HG03045 (cell line): ENCODE measurements around the gene RAI1.

Experiments
- ATAC-seq: cut with Tn5 transposase; IDR thresholded peaks from one replicate; pipeline ENCODE4 v1.9.1; 2021; ENCODE audit warnings: mild to moderate bottlenecking, moderate library complexity; ENCODE audit not compliant: unreplicated experiment

The RAI1 gene

DNA sequence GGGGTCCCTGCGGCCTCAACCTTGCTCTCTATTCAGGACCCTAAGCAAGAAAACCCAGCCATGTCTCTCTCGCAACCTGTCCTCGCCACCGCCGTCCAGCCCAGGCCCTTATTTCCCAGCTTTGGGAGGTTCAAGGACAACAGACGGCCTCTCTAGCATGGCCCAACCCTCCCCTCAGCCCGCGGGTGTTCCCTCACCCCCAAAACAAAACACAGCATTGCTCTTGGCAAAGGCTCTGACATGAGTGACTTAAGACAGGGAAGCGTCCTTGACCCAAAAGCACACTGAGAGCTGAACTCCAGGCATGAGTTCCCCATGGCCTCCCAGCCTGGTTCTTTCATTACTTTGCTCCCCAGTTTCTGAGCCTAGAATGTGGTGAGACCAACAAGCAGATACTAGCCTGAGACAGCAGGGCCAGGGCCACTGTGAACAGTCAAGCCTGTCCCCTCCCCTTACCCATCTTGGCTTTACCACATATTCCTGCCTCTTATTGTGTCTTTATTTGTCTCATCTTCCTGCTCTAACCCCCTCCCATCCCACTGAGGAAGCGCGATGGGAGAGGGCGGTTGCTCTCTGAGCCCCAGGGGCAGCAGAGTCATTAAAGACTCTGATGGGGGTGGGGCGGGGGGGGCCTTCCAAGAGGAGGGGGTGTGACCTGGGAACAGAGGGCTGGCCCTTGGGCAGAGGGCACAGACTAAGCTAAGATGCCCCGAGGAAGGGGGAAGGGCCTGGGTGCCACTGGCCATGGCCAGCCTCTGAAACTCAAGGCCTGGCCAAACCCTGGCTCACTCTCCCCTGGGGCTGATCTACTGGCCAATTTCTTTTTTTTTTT lies 143.7 kb downstream of the RAI1 start:
- no peak for ATAC-seq

- ATAC-seq = no peak
Observed at GRCh38 chr17:17826342-17826713, 145.1 kb downstream of the RAI1 start.

GRCh38 chr17:17826942-17827785 lies 145.9 kb downstream of the RAI1 start:
- no peak for ATAC-seq

DNA sequence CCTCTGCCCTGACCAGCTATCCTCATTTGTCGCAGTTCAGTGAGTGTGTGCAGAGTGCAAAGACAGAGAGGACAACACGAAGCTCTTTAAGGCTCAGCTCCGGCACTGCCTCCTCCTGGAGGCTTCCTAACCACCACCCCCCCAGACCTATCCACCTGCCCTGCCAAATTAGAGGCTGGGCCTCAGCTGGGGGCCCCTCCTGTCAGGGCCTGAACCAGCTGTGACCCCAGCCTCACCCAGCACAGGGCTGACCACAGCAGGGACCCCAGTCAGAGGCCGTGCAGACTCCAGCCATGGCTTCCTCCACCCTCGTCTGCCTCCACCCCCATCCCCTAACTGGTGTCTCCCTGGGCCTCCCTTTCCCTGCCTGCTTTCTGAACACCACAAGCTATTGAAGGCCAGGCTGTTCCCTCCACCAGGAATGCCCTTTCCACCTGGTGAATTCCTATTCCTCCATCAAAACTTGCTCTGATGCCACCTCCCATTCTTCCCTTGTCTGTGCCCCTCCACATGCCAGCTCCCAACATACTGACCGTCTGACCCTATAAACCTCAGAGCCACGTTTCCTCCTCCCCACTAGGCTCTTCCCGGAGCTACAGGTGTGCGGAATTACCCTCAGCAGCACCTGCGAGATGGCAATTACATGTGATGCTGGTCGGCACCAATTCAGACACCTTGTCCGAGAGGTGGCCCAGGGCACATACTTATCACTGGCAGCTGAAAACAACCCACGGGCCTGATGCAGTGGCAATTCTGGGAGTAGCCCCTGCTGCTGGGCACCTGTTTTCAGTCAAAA lies 146.8 kb downstream of the RAI1 start:
- no peak for ATAC-seq

DNA sequence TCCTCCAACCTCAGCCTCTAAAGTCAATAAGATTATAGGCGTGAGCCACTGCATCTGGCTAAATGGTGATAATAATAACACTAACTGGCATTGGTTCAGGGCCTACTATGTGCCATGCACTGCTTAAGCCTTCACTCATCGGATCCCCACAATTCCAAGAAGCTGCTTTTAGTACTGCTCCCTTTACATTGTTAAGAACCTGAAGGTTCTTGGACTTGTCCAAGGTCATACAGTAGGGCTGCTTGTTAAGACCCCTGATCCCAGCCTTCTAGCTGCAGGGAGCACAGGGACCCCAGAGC lies 149.0 kb downstream of the RAI1 start:
- no peak for ATAC-seq

GRCh38 chr17:17830740-17831207 lies 149.5 kb downstream of the RAI1 start:
- no peak for ATAC-seq

- no peak for ATAC-seq
Observed at GRCh38 chr17:17831208-17832031, 150.2 kb downstream of the RAI1 start.

GRCh38 chr17:17832032-17832363 lies 150.7 kb downstream of the RAI1 start:
- ATAC-seq = no peak

- ATAC-seq = no peak
Observed at GRCh38 chr17:17833658-17834357, 152.6 kb downstream of the RAI1 start.

DNA sequence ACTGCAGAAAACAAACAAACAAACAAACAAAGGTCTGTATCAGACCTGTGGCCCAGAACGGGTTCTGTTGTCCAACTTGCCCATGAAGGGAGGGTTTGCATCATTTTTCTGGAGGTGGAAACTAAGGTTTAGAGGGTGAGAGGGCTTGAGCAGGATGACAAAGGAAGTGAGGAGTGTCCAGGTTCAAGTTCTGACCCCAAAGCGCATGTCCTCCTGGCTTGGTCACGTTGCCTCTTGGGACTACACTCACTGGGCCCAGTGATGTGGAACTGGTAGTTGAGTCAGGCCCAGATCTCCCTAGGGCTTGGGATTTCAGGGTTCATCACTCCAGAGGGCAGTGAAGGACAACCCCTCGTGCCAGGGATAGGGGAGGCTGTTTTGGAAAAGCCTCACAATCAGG lies 153.7 kb downstream of the RAI1 start:
- ATAC-seq = no peak

DNA sequence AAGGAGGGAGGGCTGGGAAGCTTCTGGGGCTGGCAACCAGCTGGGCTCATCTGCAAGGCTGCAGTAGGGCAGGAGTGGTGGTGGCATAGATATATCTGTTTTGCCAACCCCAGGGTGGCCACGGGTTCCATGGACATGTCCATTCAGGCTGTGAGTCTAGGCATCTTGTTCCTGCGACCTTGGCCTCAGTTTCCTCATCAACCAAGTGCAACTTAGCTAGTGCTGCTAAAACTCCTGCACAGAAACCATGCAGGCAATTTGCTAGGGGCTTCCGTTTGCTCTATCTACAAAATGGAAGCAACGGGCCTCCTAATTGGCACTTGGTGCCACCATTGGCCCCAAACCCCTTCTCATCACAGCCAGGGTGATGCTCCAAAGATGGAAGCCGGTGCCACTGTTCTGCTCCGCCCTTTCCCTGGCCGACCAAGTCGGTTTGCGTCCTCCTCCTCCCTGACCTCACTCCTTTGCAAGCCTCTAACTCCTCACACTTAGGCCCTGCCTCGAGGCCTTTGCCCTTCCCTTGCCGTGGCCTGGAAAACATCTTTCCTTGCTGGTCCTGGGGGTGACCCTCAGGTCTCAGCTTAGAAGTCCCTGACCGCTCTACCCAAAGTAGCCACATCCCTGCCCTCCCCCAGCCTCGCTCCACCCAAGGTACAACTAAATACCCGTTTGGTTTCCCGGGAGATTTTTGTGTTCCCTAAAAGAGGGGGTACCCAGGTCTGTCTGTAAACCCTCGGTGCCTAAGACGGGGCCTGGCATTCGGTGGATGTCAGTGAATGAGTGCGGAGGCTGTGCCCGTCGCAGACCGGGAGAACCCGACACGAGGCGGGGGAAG lies 154.4 kb downstream of the RAI1 start:
- ATAC-seq = no peak

DNA sequence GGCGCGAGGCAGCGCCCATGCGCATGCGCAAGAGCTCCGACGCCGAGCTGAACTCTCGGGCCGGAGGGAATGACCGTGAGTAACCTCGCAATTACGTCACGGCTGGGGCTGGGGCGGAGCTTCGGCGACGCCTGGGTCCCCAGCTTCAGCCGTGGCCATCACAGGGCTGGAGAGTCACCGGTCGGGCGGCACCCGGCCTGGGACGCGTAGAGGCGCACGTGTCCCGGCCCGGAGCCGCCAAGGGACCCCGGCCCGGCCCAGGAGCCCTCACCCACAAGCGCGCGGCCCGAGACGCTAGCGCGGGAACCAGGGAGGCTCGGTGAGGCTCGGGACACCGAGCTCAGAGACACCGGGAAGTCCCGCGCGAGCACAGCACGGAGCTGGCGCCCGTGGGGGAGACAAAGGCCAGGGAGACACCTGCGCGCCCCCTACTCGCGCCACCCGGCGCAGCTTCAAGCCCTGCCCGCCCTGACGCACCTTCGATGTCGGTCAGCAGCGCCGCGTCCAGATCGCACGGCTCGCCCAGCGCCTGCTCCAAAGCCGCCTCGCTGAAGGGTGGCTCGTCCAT lies 155.1 kb downstream of the RAI1 start:
- ATAC-seq = peak; percentile 64

- peak; percentile 36 for ATAC-seq
Observed at GRCh38 chr17:17836818-17837379, 155.6 kb downstream of the RAI1 start, which contains the start of gene SREBF1. TSS of gene SREBF1 (minus strand) at chr17:17836986. CDS start at chr17:17836817, 169 bp downstream.

DNA sequence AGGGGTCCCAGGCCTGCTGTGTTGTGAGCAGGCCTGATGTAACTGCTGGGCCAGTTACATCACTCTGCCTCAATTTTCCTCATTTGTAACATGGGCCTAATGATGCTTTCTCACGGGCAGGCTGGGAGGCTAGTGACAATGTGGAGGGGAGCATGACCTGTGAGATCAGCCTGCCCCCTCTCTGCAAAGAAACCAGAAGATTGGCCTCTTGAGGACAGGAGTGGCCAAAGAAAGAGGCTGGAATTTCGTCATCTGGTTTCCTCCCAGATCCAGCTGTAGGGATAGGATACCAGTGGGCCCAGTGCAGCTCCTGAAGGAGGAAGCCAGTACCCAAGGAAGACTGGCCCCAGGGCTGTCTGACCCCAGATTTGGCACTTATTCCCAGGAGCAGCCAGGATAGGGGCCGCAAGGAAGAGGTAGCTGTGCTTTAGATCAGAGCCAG lies 156.1 kb downstream of the RAI1 start:
- no peak for ATAC-seq

DNA sequence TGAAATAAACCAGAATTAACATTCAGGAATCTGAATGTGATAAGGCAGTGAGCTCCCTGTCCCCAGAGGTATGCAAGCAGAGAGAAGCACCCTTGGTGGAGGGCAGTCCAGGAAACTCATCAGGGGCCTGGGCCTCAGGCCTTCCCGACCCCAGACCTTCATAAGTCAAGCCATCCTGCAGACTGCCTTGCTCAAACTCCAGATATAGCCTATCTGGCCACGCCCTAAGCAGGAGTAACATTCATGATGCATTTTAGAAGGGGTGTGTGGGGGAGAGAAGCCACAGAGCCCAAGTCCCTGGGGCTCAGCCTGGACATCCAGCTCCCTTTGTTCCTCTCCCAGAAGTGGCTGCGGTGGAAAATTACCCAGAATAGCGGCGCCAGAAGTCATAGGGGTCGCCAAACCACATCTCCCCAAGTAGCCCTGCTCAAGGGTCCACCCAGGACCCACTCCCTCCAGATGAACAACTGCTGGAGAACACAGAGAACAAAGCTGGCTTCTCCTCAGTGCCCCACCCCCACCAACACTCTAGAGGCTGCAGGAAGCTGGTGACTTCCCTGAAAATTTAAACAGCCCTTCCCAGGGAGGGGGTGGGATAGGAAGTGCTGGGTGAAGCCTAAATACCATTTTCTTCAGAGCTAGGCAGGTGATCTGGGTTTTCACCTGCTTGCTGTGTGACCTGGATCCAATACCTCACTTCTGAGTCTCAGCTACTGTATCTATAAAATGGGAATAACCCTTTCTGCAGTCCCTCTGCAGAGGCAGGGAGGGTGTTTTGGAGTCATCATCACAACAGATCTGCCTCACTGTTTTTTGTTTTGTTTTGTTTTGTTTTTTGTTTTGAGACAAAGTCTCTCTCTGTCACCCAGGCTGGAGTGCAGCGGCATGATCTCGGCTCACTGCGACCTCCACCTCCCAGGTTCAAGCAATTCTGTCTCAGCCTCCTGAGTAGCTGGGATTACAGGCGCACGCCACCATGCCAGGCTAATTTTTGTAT lies 157.0 kb downstream of the RAI1 start:
- no peak for ATAC-seq

DNA sequence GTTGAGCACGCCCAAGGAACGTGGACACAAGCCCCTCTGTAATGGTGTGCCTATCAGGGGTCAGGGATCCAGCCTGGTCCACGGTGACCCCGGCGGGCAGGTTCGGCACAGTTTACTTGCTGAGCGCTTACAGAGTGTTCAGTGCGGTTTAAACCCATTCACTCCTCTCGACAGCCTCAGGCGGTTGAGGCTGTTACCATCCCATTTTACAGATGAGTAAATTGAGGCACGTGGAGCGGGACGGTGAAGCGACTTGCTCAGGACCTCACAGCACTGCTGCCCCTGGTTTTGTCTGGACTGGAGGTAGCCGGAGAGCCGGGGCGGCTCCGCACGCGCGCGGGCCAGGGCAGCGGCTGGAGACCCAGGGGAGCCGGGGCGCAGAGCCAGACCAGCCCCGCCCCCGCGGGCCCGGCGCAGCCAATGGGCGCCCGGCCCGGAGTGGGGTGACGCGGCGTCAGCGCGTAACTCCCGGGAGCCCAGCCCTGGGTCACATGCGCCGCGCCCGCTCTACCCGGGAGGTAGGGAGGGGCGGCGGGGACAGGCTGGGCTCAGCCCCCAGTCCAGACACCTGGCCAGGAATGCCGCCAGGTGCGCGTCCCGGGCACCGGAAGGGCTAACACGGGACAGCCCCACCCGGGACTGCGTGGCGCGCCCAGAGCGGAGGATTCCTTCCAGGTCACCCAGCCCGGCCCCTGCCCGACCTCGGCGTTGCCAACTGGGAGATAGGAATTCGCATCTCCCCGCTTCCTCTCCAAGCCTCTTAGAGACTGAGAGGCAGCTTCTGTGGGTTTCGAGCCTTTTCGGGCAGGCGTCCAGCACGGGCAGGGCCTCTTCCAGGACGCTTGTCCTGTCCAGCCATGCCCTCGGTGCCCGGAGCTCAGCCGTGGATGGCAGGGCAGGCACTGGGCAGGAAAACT lies 158.8 kb downstream of the RAI1 start:
- peak; percentile 65 for ATAC-seq
